Lower lobe of right lung (tissue), 2 donors: ENCODE results near the gene KIAA1217. TPM values are rescaled to one million over a fixed set of nuclear protein-coding genes. Genes with fewer than 3 reads are reported as not detected.

Experiments
- ATAC-seq, 2 donors: fragments of 200-7000 bp; cut with Tn5 transposase; one replicate each; pipeline ENCODE4 v1.9.1; 2020 to 2022; ENCODE audit warnings: mild to moderate bottlenecking in 2 of 2, moderate library complexity in 2 of 2
- DNase-seq: peaks from one replicate; pipeline ENCODE4 v3.0.0-alpha.2; 2020
- H3K27ac ChIP-seq: fragments of 200-600 bp; one replicate; pipeline ENCODE4 v1.8.0; 2022
- H3K27me3 ChIP-seq: fragments of 200-600 bp; one replicate; pipeline ENCODE4 v1.8.0; 2022; ENCODE audit warnings: low read depth
- H3K36me3 ChIP-seq: fragments of 200-600 bp; one replicate; pipeline ENCODE4 v1.8.0; 2022; ENCODE audit warnings: mild to moderate bottlenecking
- H3K4me1 ChIP-seq: fragments of 200-600 bp; one replicate; pipeline ENCODE4 v1.8.0; 2022
- H3K4me3 ChIP-seq: fragments of 200-600 bp; one replicate; pipeline ENCODE4 v1.8.0; 2022; ENCODE audit warnings: mild to moderate bottlenecking
- H3K9me3 ChIP-seq: fragments of 200-600 bp; one replicate; pipeline ENCODE4 v1.8.0; 2022
- CTCF ChIP-seq: fragments of 200-600 bp; IDR thresholded peaks from one replicate; pipeline ENCODE4 v1.8.0; 2022; ENCODE audit warnings: antibody characterized with exemption, mild to moderate bottlenecking
- intact Hi-C: fragments of 100-400 bp; cut with DNase I; formaldehyde crosslinking; loops from one replicate; pipeline ENCODE4 v1.11.0; 2022
- total RNA-seq: library from RNA; stranded (reverse); fragmentation: NEBNext Ultra II Directional; extraction: Animal tissue kit (Norgen Biotek cat#: 25700); gene quantifications from one replicate; pipeline ENCODE4 v1.2.1, GENCODE V29; 2021
- donor health status: DM: no; HTN: yes; CAD: no; lungs with severe emphysema.

Gene KIAA1217
- total RNA-seq, 1 donor from 2014 or later: 37.2 TPM

GRCh38 chr10:24351961-24352360 is 143.0 kb downstream of the KIAA1217 start:
- intact Hi-C loops: no loop called here
- DNase-seq (no peak), ATAC-seq (no peak)
- no peaks in the 10 kb centered on the region for H3K9me3 ChIP-seq
- TF ChIP-seq CTCF: no peak
- H3K27me3 ChIP-seq: no peaks in the 10 kb centered on the region
- H3K4me1 ChIP-seq: no peaks in the 10 kb centered on the region
- no peaks in the 10 kb centered on the region for H3K36me3 ChIP-seq
- no peak overlapping the region for H3K27ac ChIP-seq
- H3K4me3 ChIP-seq: no peak overlapping the region

GRCh38 chr10:24352399-24352798 is 143.5 kb downstream of the KIAA1217 start:
- Histone ChIP-seq H3K36me3 (no peaks in the 10 kb centered on the region), H3K9me3 (no peaks in the 10 kb centered on the region), H3K4me3 (no peak overlapping the region), H3K27me3 (no peaks in the 10 kb centered on the region), H3K4me1 (no peaks in the 10 kb centered on the region), H3K27ac (no peak overlapping the region)
- DNase-seq (no peak), ATAC-seq (no peak)
- intact Hi-C loops: no loop called here
- no peak for TF ChIP-seq CTCF

GRCh38 chr10:24353319-24353718 is 144.4 kb downstream of the KIAA1217 start:
- intact Hi-C loops: no loop called here
- Histone ChIP-seq H3K9me3 (no peaks in the 10 kb centered on the region), H3K4me3 (no peak overlapping the region), H3K4me1 (no peaks in the 10 kb centered on the region), H3K27ac (no peak overlapping the region), H3K36me3 (no peaks in the 10 kb centered on the region), H3K27me3 (no peaks in the 10 kb centered on the region)
- TF ChIP-seq CTCF: no peak
- no peak for DNase-seq
- no peak for ATAC-seq

- TF ChIP-seq CTCF: no peak
- intact Hi-C loops: no loop called here
- H3K9me3 ChIP-seq: no peaks in the 10 kb centered on the region
- H3K4me3 ChIP-seq: no peak overlapping the region
- ATAC-seq: no peak
- DNase-seq: no peak
- no peaks in the 10 kb centered on the region for H3K4me1 ChIP-seq
- no peaks in the 10 kb centered on the region for H3K36me3 ChIP-seq
- no peak overlapping the region for H3K27ac ChIP-seq
- no peaks in the 10 kb centered on the region for H3K27me3 ChIP-seq
Measured at GRCh38 chr10:24355056-24355688, 146.2 kb downstream of the KIAA1217 start.

- ATAC-seq (peak; percentile 27 to 38), DNase-seq (no peak)
- Histone ChIP-seq H3K36me3 (no peaks in the 10 kb centered on the region), H3K27ac (no peak overlapping the region), H3K27me3 (no peaks in the 10 kb centered on the region), H3K4me1 (no peaks in the 10 kb centered on the region), H3K4me3 (no peak overlapping the region), H3K9me3 (no peaks in the 10 kb centered on the region)
- intact Hi-C loops: no loop called here
- no peak for TF ChIP-seq CTCF
Measured at GRCh38 chr10:24357344-24358004, 148.5 kb downstream of the KIAA1217 start.
